Activated naive CD4-positive, alpha-beta T cell treated with anti-CD3 and anti-CD28 coated beads for 36 hours (primary cell): ENCODE data around the gene UBN2. TPM values are rescaled to one million over a fixed set of nuclear protein-coding genes. Genes with fewer than 3 reads are reported as not detected.

Experiments used
- CTCF ChIA-PET: fragments of 350-600 bp; sonication (Branson Sonifier 250); formaldehyde crosslinking; loops from one replicate; lab custom pipeline; 2021; ENCODE audit warnings: antibody characterized with exemption; lab: Charles Lee
- DNase-seq: peaks from one replicate; pipeline ENCODE4 v3.0.0-alpha.2; 2020
- H3K27ac Mint-ChIP-seq: one replicate; pipeline ENCODE4 v1.8.0; 2021; ENCODE audit warnings: mild to moderate bottlenecking, mixed read lengths
- H3K27me3 Mint-ChIP-seq: one replicate; pipeline ENCODE4 v1.8.0; 2021; ENCODE audit warnings: low read depth, mixed read lengths
- H3K36me3 Mint-ChIP-seq: one replicate; pipeline ENCODE4 v1.8.0; 2021; ENCODE audit warnings: low read depth, mixed read lengths
- H3K4me1 Mint-ChIP-seq: one replicate; pipeline ENCODE4 v1.8.0; 2021; ENCODE audit warnings: low read depth, mixed read lengths
- H3K4me3 Mint-ChIP-seq: one replicate; pipeline ENCODE4 v1.8.0; 2021; ENCODE audit warnings: mild to moderate bottlenecking, moderate library complexity, mixed read lengths
- H3K9me3 Mint-ChIP-seq: one replicate; pipeline ENCODE4 v1.8.0; 2021; ENCODE audit warnings: mixed read lengths
- intact Hi-C: fragments of 100-400 bp; cut with micrococcal nuclease; formaldehyde crosslinking; loops from one replicate; pipeline ENCODE4 v1.15.1; 2023
- total RNA-seq, 2 experiments: library from RNA; stranded (reverse); gene quantifications; one replicate each; pipeline ENCODE4 v1.2.3, GENCODE V29; 2021

UBN2 gene
- total RNA-seq, 2 experiments from 2014 or later, result 9.7 to 10.6 TPM

- Mint-ChIP-seq H3K36me3 (peaks cover 14% of the 10 kb centered on the region), H3K4me1 (no peaks in the 10 kb centered on the region), H3K9me3 (no peaks in the 10 kb centered on the region), H3K27ac (no peak overlapping the region), H3K27me3 (no peaks in the 10 kb centered on the region), H3K4me3 (no peak overlapping the region)
- DNase-seq, result no peak
- intact Hi-C loops, result no loop called here
- CTCF ChIA-PET, result no interaction called here
Observed at GRCh38 chr7:139284252-139284896, 53.3 kb downstream of the UBN2 start.

DNA sequence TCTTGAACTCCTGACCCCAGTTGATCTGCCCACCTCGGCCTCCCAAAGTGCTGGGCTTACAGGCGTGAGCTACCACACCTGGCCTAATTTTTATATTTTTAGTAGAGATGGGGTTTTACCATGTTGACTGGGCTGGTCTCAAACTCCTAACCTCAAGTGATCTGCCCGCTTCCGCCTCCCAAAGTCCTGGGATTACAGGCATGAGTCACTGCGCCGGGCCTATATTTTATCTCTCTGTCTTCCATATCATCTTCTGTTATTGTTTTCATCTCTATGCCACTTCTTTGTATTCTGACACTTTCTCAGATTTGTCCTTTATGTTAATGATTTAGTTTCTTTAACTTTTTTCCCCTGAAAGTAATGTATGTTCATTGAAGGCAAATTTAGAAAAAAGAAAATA lies 55.1 kb downstream of the UBN2 start:
- H3K9me3 Mint-ChIP-seq, result no peaks in the 10 kb centered on the region
- no peak overlapping the region for H3K4me3 Mint-ChIP-seq
- CTCF ChIA-PET, result no interaction called here
- no peaks in the 10 kb centered on the region for H3K4me1 Mint-ChIP-seq
- no peak for DNase-seq
- no peaks in the 10 kb centered on the region for H3K27me3 Mint-ChIP-seq
- intact Hi-C loops, result no loop called here
- H3K36me3 Mint-ChIP-seq, result peaks cover 13% of the 10 kb centered on the region
- H3K27ac Mint-ChIP-seq, result no peak overlapping the region

DNA sequence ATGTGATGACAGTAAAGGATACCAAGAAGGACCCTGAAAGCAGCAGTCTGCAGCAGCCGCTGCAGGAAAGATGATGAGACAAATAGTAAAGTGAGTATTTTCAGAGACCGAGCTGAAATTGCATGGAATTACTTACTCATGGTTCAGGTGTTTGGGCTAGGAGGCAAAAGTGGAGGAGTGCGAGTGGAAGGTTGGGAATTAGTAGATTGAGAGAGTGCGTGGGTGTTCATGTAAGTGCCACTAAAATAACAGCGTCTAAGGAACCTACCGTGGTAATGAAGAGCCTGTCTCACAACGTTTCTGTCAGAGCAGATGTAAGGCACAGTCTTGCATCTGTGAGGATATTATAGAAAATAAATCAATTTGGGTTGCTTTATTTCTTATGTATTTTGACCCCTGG lies 61.8 kb downstream of the UBN2 start:
- Mint-ChIP-seq H3K27me3 (no peaks in the 10 kb centered on the region), H3K9me3 (no peaks in the 10 kb centered on the region), H3K4me1 (no peaks in the 10 kb centered on the region), H3K4me3 (no peak overlapping the region), H3K36me3 (no peaks in the 10 kb centered on the region), H3K27ac (no peak overlapping the region)
- no peak for DNase-seq
- CTCF ChIA-PET, result interaction anchor here (0.6 kb wide), 1 partner anchor 1470 kb away, joined by 3 read pairs; no protein-coding TSS in a partner anchor
- intact Hi-C loops, result no loop called here

DNA sequence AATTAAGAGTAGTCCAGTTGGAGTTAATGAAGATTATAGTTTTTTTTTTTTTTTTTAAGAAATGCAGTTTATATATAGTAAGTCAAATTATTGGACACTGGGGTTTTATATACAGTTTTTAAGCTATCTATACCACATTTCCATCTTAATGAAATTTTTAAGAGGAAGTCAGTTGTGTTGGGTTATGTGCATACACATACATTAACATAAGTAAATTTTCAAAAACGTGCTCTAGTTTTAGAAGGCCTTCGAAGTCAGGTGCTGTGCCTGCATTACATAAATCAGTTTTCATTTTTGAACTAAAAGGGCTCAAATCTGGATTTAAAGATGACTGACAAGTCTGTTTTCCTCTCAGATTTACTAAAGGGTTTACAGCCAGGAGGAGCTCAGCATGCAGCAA lies 62.5 kb downstream of the UBN2 start:
- H3K9me3 Mint-ChIP-seq, result no peaks in the 10 kb centered on the region
- no peaks in the 10 kb centered on the region for H3K4me1 Mint-ChIP-seq
- DNase-seq, result no peak
- H3K27ac Mint-ChIP-seq, result no peak overlapping the region
- intact Hi-C loops, result no loop called here
- peaks cover 1% of the 10 kb centered on the region for H3K36me3 Mint-ChIP-seq
- no peaks in the 10 kb centered on the region for H3K27me3 Mint-ChIP-seq
- no peak overlapping the region for H3K4me3 Mint-ChIP-seq
- CTCF ChIA-PET, result interaction anchor here (0.6 kb wide), 1 partner anchor 421 kb away, joined by 7 read pairs; no protein-coding TSS in a partner anchor

DNA sequence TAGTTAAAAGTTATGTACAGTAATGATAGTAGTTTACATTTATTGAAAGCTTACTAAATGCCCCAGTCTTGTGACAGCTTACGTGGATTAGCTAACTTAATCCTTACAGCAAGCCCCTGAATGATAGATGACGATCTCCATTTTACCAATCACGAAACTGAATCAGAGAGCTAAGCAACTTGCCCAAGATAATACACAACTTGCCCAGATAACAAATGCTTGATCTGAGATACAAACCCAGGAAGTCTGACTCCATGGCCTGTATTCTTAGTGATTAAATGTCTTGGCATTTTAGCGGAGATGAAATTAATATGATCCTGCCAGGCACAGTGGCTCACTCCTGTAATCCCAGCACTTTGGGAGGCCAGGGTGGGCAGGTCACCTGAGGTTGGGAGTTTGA lies 63.2 kb downstream of the UBN2 start:
- Mint-ChIP-seq H3K9me3 (no peaks in the 10 kb centered on the region), H3K27ac (no peak overlapping the region), H3K4me3 (no peak overlapping the region), H3K4me1 (no peaks in the 10 kb centered on the region), H3K27me3 (no peaks in the 10 kb centered on the region), H3K36me3 (peaks cover 1% of the 10 kb centered on the region)
- CTCF ChIA-PET, result interaction anchor here (0.6 kb wide), 1 partner anchor 422 kb away, joined by 7 read pairs; no protein-coding TSS in a partner anchor
- intact Hi-C loops, result no loop called here
- no peak for DNase-seq

- DNase-seq, result no peak
- H3K36me3 Mint-ChIP-seq, result peaks cover 1% of the 10 kb centered on the region
- CTCF ChIA-PET, result no interaction called here
Observed at GRCh38 chr7:139294951-139295575, 64.0 kb downstream of the UBN2 start.

DNA sequence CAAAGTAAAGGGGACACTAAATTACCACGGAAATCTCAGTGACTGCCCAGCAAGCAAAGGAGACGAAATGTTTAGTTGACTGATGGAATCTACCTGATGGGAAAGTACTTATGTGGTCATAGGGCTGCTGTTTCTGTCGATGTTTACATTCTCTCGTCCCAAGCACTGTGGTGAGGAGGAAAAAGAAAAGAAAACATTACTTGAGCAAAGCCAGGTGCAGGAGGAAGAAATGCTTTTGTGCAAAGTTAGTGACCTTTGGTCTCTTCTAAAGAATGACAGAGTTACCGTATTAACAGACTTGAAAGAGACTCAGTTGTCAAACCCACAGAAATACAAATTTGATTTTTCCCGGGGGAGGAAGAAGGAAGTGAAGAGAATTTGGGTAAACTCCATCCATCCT lies 66.8 kb downstream of the UBN2 start:
- DNase-seq, result no peak
- intact Hi-C loops, result no loop called here
- H3K4me3 Mint-ChIP-seq, result no peak overlapping the region
- peaks cover 1% of the 10 kb centered on the region for H3K36me3 Mint-ChIP-seq
- H3K27ac Mint-ChIP-seq, result no peak overlapping the region
- no peaks in the 10 kb centered on the region for H3K4me1 Mint-ChIP-seq
- no peaks in the 10 kb centered on the region for H3K9me3 Mint-ChIP-seq
- H3K27me3 Mint-ChIP-seq, result no peaks in the 10 kb centered on the region
- CTCF ChIA-PET, result no interaction called here

More at GRCh38 chr7:139294951-139295575, 64.0 kb downstream of the UBN2 start:
- H3K4me1 Mint-ChIP-seq, result no peaks in the 10 kb centered on the region
- H3K27me3 Mint-ChIP-seq, result no peaks in the 10 kb centered on the region
- H3K9me3 Mint-ChIP-seq, result no peaks in the 10 kb centered on the region
- intact Hi-C loops, result no loop called here
- H3K4me3 Mint-ChIP-seq, result no peak overlapping the region
- no peak overlapping the region for H3K27ac Mint-ChIP-seq

- H3K27ac Mint-ChIP-seq, result no peak overlapping the region
- no peaks in the 10 kb centered on the region for H3K27me3 Mint-ChIP-seq
- H3K4me1 Mint-ChIP-seq, result no peaks in the 10 kb centered on the region
- DNase-seq, result no peak
- H3K36me3 Mint-ChIP-seq, result peaks cover 1% of the 10 kb centered on the region
- H3K9me3 Mint-ChIP-seq, result no peaks in the 10 kb centered on the region
- intact Hi-C loops, result no loop called here
- H3K4me3 Mint-ChIP-seq, result no peak overlapping the region
- CTCF ChIA-PET, result no interaction called here
Observed at GRCh38 chr7:139299296-139299695, 68.3 kb downstream of the UBN2 start.

GRCh38 chr7:139300390-139300789 lies 69.4 kb downstream of the UBN2 start:
- Mint-ChIP-seq H3K36me3 (peaks cover 1% of the 10 kb centered on the region), H3K4me3 (no peak overlapping the region), H3K4me1 (no peaks in the 10 kb centered on the region), H3K27me3 (no peaks in the 10 kb centered on the region), H3K27ac (no peak overlapping the region), H3K9me3 (no peaks in the 10 kb centered on the region)
- intact Hi-C loops, result no loop called here
- DNase-seq, result no peak
- CTCF ChIA-PET, result no interaction called here

GRCh38 chr7:139304517-139304916 lies 73.5 kb downstream of the UBN2 start:
- DNase-seq, result no peak
- Mint-ChIP-seq H3K9me3 (no peaks in the 10 kb centered on the region), H3K4me1 (no peaks in the 10 kb centered on the region), H3K4me3 (no peak overlapping the region), H3K36me3 (no peaks in the 10 kb centered on the region), H3K27me3 (no peaks in the 10 kb centered on the region), H3K27ac (no peak overlapping the region)
- CTCF ChIA-PET, result no interaction called here
- intact Hi-C loops, result no loop called here

GRCh38 chr7:139317939-139318505 lies 87.0 kb downstream of the UBN2 start:
- no peak for DNase-seq
- no peaks in the 10 kb centered on the region for H3K4me1 Mint-ChIP-seq
- CTCF ChIA-PET, result no interaction called here
- intact Hi-C loops, result no loop called here
- H3K36me3 Mint-ChIP-seq, result no peaks in the 10 kb centered on the region
- H3K4me3 Mint-ChIP-seq, result no peak overlapping the region
- H3K27ac Mint-ChIP-seq, result no peak overlapping the region
- no peaks in the 10 kb centered on the region for H3K9me3 Mint-ChIP-seq
- H3K27me3 Mint-ChIP-seq, result no peaks in the 10 kb centered on the region

- Mint-ChIP-seq H3K4me3 (no peak overlapping the region), H3K27ac (no peak overlapping the region), H3K36me3 (no peaks in the 10 kb centered on the region), H3K4me1 (no peaks in the 10 kb centered on the region), H3K27me3 (no peaks in the 10 kb centered on the region), H3K9me3 (no peaks in the 10 kb centered on the region)
- intact Hi-C loops, result no loop called here
- CTCF ChIA-PET, result interaction anchor here (0.9 kb wide), 1 partner anchor 9 kb away, joined by 3 read pairs; no protein-coding TSS in a partner anchor
- DNase-seq, result no peak
Observed at GRCh38 chr7:139321071-139321745, 90.2 kb downstream of the UBN2 start.
